GM13977 (cell line): ENCODE measurements around the gene GDF7.
A peak's percentile ranks its signal among the peaks of the same experiment; 100 is the strongest.

ENCODE experiments used
- DNase-seq: peaks from one replicate; pipeline ENCODE4 v3.0.0; 2012; ENCODE audit warnings: low spot score
- in situ Hi-C: fragments of 300-500 bp; cut with MboI; formaldehyde crosslinking; loops from one replicate; pipeline ENCODE4 v1.12.0; 2022; ENCODE audit warnings: low sequenced_read_pairs, low pct_unique_long_range_greater_than_20kb, mixed read lengths, inconsistent platforms; ENCODE audit not compliant: unreplicated experiment
- TF ChIP-seq, protein P1 (sequence below): IDR thresholded peaks from 2 replicates; pipeline ENCODE4 v1.5.1; 2012; ENCODE audit warnings: mild to moderate bottlenecking, control low read depth; ENCODE audit not compliant: insufficient read depth; ENCODE audit errors: extremely low read depth, missing control alignments

Gene GDF7

DNA sequence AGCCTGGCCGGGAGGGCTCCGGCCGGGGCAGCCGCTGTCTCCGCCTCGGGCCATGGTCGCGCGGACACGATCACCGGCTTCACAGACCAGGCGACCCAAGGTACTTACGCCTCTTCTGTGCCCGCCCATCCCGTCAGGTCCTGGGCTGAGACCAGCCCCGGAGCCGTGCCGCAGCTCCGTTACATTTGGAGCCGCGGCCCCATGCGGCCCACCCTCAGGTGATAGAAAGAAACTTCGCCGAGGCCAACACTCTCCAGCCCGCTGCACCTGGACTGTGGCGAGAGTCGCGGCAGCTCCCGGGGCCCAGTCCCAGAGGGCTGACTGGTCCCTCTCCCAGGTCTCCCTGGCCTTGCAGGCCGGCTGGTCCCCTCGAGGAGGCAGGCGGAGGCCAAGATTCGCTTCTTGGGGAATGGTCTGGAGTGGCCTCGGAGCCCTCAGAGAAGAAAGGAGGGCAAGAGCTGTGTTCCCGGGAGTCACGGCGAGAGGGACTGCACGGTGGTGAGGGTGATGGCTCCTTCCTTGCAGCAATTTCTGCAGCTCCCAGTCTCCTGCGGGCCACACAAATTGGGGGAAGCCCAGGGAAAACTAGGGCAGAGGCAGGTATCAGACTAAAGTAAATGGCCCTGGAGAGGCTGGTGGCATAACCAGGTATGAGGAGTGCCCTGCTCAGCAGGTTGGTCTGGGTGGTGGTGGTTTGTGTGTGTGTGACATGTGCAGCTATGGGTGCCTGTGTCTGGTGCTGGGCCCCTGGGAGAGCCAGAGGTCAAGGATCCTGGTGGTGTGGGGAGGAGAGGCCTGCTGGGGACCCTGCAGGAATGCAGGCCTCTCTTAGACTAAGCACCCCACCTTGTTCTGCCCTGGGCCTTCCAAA, 822 bp downstream of the GDF7 start:
- in situ Hi-C loops, result loop anchor here (10.0 kb wide), 1 partner anchor 297 kb away; no protein-coding TSS in a partner anchor
- no peak for DNase-seq

DNA sequence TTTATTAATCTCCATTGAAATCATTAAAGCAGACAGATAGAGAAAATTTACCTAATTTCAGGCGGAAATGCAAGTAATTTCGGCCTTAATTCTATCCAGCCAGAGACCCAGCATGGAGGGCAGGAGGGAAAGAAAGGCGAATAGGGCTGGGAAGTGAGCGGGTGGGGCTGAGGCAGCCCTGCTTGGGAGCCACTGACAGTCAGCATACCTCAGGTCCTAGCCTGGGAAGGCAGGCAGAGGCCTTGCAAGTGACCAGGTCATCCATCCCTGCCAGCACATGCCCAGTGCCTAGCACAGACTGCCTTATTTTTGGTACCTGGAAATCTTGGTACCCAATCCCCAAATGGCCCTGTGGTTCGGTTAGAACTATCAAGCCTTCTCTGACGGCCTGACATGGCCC, 1.5 kb downstream of the GDF7 start:
- TF ChIP-seq, protein P1, sequence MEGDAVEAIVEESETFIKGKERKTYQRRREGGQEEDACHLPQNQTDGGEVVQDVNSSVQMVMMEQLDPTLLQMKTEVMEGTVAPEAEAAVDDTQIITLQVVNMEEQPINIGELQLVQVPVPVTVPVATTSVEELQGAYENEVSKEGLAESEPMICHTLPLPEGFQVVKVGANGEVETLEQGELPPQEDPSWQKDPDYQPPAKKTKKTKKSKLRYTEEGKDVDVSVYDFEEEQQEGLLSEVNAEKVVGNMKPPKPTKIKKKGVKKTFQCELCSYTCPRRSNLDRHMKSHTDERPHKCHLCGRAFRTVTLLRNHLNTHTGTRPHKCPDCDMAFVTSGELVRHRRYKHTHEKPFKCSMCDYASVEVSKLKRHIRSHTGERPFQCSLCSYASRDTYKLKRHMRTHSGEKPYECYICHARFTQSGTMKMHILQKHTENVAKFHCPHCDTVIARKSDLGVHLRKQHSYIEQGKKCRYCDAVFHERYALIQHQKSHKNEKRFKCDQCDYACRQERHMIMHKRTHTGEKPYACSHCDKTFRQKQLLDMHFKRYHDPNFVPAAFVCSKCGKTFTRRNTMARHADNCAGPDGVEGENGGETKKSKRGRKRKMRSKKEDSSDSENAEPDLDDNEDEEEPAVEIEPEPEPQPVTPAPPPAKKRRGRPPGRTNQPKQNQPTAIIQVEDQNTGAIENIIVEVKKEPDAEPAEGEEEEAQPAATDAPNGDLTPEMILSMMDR, result no peak
- peak; percentile 36 for DNase-seq
- in situ Hi-C loops, result loop anchor here (10.0 kb wide), 1 partner anchor 296 kb away; no protein-coding TSS in a partner anchor

More for the DNA sequence above, 822 bp downstream of the GDF7 start:
- TF ChIP-seq, protein P1, result no peak

DNA sequence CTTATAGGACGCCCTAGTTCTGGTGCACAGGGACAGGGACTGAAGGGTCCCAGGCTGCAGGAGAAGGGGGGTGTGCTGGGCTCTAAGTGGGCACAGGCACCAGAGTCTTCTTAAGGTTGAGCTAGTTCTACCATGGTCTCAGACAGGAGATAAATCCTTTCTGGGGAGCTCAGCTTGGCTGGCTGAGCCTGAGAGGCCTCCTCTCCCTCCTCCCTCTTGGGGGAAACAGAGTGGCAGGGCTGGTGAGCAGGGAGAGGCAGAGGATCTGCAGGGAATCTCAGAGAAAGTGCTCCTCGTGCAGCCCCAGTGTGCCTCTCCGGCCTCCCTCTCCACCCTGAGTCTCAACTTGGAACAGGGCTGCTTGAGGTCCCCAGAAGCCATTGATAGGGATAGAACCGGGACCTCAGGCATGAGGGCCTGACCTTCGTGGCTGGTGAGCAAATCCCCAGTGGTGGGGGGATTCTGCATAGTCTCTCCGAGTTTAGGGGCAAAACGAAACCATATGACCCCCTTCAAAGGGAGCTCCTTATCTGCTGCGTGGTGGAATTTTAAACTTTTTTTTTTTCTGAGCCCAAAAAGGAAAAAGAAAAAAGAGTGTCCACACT, 2.0 kb downstream of the GDF7 start:
- TF ChIP-seq, protein P1, result no peak
- in situ Hi-C loops, result loop anchor here (10.0 kb wide), 1 partner anchor 296 kb away; no protein-coding TSS in a partner anchor
- DNase-seq, result peak; percentile 41

DNA sequence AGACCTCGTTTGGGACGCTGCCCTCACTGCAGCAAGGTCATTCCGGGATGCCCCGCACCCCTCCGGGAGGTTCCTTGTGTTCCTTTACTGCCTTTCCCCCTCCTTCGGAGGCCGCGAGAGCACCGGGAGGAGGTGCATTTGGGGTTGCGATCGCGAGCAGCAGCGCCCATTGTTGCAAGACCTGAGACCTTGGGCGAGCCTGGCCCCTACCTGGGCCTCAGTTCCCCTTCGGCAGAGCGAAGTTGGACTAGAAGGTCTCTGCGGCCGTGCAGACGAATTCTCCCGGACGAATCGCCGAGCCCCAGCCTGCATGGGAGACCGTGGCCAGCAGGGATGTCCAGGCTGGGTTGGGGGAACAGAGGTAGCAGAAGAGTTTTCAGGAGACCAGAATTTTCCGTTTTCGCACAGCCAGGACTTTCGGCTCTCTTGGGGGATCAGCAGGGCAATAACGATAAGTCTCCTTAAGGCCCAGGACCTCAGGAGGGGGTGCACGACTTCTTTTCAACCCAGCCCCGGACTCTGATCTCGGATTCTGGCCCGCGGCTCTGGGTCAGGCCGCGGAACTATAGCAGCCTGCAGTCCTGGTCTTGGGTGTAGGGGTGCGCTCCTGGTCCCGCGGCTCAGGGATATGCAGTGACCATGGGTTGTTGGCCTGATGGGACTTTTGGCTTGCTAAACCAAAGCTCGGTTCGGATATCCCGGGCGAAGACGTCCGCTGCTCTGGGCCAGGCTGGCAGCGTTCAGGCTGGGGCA, 2.8 kb downstream of the GDF7 start:
- DNase-seq, result peak; percentile 29
- TF ChIP-seq, protein P1, result no peak
- in situ Hi-C loops, result loop anchor here (10.0 kb wide), 1 partner anchor 295 kb away; no protein-coding TSS in a partner anchor

DNA sequence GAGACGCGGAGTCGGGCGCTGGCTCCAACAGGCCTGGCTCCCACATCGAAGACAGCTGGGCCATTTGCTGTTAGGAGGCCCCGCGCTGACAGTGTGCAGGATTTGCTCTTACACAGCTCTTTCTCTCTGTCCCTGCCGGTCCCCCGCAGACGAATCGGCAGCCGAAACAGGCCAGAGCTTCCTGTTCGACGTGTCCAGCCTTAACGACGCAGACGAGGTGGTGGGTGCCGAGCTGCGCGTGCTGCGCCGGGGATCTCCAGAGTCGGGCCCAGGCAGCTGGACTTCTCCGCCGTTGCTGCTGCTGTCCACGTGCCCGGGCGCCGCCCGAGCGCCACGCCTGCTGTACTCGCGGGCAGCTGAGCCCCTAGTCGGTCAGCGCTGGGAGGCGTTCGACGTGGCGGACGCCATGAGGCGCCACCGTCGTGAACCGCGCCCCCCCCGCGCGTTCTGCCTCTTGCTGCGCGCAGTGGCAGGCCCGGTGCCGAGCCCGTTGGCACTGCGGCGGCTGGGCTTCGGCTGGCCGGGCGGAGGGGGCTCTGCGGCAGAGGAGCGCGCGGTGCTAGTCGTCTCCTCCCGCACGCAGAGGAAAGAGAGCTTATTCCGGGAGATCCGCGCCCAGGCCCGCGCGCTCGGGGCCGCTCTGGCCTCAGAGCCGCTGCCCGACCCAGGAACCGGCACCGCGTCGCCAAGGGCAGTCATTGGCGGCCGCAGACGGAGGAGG, 3.5 kb downstream of the GDF7 start:
- in situ Hi-C loops, result no loop called here
- peak; percentile 13 for DNase-seq
- TF ChIP-seq, protein P1, result no peak

DNA sequence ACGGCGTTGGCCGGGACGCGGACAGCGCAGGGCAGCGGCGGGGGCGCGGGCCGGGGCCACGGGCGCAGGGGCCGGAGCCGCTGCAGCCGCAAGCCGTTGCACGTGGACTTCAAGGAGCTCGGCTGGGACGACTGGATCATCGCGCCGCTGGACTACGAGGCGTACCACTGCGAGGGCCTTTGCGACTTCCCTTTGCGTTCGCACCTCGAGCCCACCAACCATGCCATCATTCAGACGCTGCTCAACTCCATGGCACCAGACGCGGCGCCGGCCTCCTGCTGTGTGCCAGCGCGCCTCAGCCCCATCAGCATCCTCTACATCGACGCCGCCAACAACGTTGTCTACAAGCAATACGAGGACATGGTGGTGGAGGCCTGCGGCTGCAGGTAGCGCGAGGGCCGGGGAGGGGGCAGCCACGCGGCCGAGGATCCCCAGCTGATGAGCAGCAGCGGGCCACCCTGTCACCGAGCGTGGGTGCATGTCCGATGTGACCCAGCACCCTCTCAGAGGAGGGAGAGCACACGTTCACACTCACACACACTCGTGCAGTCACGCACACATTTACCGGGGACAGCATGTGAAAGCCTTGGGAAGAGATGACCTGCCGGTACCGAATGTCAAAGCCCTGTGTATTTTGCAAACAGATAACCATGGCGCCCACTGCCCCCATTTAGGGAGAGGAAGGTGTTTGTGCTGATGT, 4.2 kb downstream of the GDF7 start:
- in situ Hi-C loops, result no loop called here
- TF ChIP-seq, protein P1, result no peak
- peak; percentile 23 for DNase-seq
